GM23338 (cell line): Measurements from ENCODE around the gene RNF43. TPM values are rescaled to one million over a fixed set of nuclear protein-coding genes. Genes with fewer than 3 reads are reported as not detected.

Experiments
- ATAC-seq: fragments of 200-7000 bp; cut with Tn5 transposase; 3 replicates; pipeline ENCODE4 v1.9.1; 2020
- DNase-seq: peaks from one replicate; pipeline ENCODE4 v3.0.0-alpha.2; 2015; ENCODE audit warnings: low spot score
- H2AFZ ChIP-seq: fragments of 200-600 bp; sonication (generic); 2 replicates; pipeline ENCODE4 v1.8.0; 2016; ENCODE audit warnings: antibody characterized with exemption, mild to moderate bottlenecking, moderate library complexity
- H3F3A ChIP-seq: fragments of 200-600 bp; sonication (generic); replicated peaks from 2 replicates; pipeline ENCODE4 v1.8.0; 2017; ENCODE audit warnings: antibody characterized with exemption, mixed run types, low read depth
- H3K27ac ChIP-seq: fragments of 200-600 bp; sonication (generic); 2 replicates; pipeline ENCODE4 v1.6.1; 2016; ENCODE audit warnings: low read depth
- H3K27me3 ChIP-seq: fragments of 200-600 bp; sonication (generic); 2 replicates; pipeline ENCODE4 v1.8.0; 2016; ENCODE audit warnings: mild to moderate bottlenecking, mixed run types, moderate library complexity; ENCODE audit not compliant: insufficient read depth
- H3K36me3 ChIP-seq: fragments of 200-600 bp; sonication (generic); 2 replicates; pipeline ENCODE4 v1.8.0; 2016; ENCODE audit warnings: mild to moderate bottlenecking; ENCODE audit not compliant: insufficient read depth
- H3K4me1 ChIP-seq: fragments of 200-600 bp; sonication (generic); 2 replicates; pipeline ENCODE4 v1.8.0; 2016; ENCODE audit warnings: mild to moderate bottlenecking, moderate library complexity; ENCODE audit not compliant: insufficient read depth
- H3K4me2 ChIP-seq: fragments of 200-600 bp; sonication (generic); 2 replicates; pipeline ENCODE4 v1.7.1; 2017; ENCODE audit warnings: mixed run types
- H3K4me3 ChIP-seq: fragments of 200-600 bp; sonication (generic); 2 replicates; pipeline ENCODE4 v1.6.1; 2016; ENCODE audit warnings: mixed run types
- H3K79me2 ChIP-seq: fragments of 200-600 bp; sonication (generic); replicated peaks from 2 replicates; pipeline ENCODE4 v1.8.0; 2017; ENCODE audit warnings: mild to moderate bottlenecking; ENCODE audit not compliant: insufficient read depth
- H3K9me2 ChIP-seq: fragments of 200-600 bp; sonication (generic); 2 replicates; pipeline ENCODE4 v1.8.0; 2017; ENCODE audit not compliant: insufficient read depth
- H4K20me1 ChIP-seq: fragments of 200-600 bp; sonication (generic); replicated peaks from 2 replicates; pipeline ENCODE4 v1.8.0; 2017; ENCODE audit warnings: mild to moderate bottlenecking; ENCODE audit not compliant: insufficient read depth
- H3K27ac Mint-ChIP-seq: 2 replicates; pipeline ENCODE4 v1.8.0; 2020; ENCODE audit warnings: inconsistent platforms, mild to moderate bottlenecking, moderate library complexity, mixed read lengths
- H3K27me3 Mint-ChIP-seq: 3 replicates; pipeline ENCODE4 v1.8.0; 2022; ENCODE audit warnings: low read depth, mild to moderate bottlenecking, moderate library complexity, mixed read lengths, inconsistent platforms; ENCODE audit not compliant: insufficient read depth, poor library complexity
- H3K36me3 Mint-ChIP-seq: 3 replicates; pipeline ENCODE4 v1.8.0; 2021; ENCODE audit warnings: low read depth, mild to moderate bottlenecking, inconsistent platforms, moderate library complexity, mixed read lengths
- H3K4me1 Mint-ChIP-seq: 3 replicates; pipeline ENCODE4 v1.8.0; 2020; ENCODE audit warnings: mild to moderate bottlenecking, inconsistent platforms, mixed read lengths
- H3K4me3 Mint-ChIP-seq: 3 replicates; pipeline ENCODE4 v1.8.0; 2021; ENCODE audit warnings: moderate library complexity, mild to moderate bottlenecking, inconsistent platforms, mixed read lengths
- H3K9me3 Mint-ChIP-seq: 3 replicates; pipeline ENCODE4 v1.8.0; 2020; ENCODE audit warnings: moderate library complexity, mild to moderate bottlenecking, inconsistent platforms, mixed read lengths
- CREB1 ChIP-seq: fragments of 250-450 bp; sonication (Bioruptor Pico); IDR thresholded peaks from 2 replicates; pipeline ENCODE4 v1.5.0; 2020; ENCODE audit warnings: low read depth, mild to moderate bottlenecking, moderate library complexity
- JUNB ChIP-seq: IDR thresholded peaks from one replicate; pipeline ENCODE4 v1.6.1; 2016; ENCODE audit warnings: antibody characterized with exemption; ENCODE audit not compliant: unreplicated experiment
- POLR2AphosphoS5 ChIP-seq: IDR thresholded peaks from 2 replicates; pipeline ENCODE4 v1.6.1; 2016; ENCODE audit warnings: antibody characterized with exemption, low read depth
- STAT1 ChIP-seq: IDR thresholded peaks from one replicate; pipeline ENCODE4 v1.6.1; 2016; ENCODE audit warnings: antibody characterized with exemption; ENCODE audit not compliant: unreplicated experiment
- ZNF331 ChIP-seq: fragments of 250-450 bp; sonication (Bioruptor Pico); IDR thresholded peaks from 2 replicates; pipeline ENCODE4 v1.5.0; 2020; ENCODE audit warnings: low read depth, mild to moderate bottlenecking, moderate library complexity
- ZNF462 ChIP-seq: fragments of 250-450 bp; sonication (Bioruptor Pico); IDR thresholded peaks from 2 replicates; pipeline ENCODE4 v1.5.0; 2020; ENCODE audit warnings: mild to moderate bottlenecking, moderate library complexity
- polyA plus RNA-seq: library from polyadenylated mRNA; unstranded; fragments of >200 nt; fragmentation: Nextera tagmentation; extraction: Ambion mirVana; gene quantifications from 2 replicates; pipeline ENCODE4 v1.2.1, GENCODE V29; 2016
- total RNA-seq: library from RNA; depleted of rRNA; stranded (reverse); fragments of >200 nt; shearing (Covaris generic); gene quantifications from 2 replicates; pipeline ENCODE4 v1.2.3, GENCODE V29; 2014
- TF ChIP-seq, protein P1 (sequence below), 2 experiments: fragments of 200-600 bp in 1 of 2; sonication (generic) in 1 of 2; conservative IDR thresholded peaks; 2 replicates each; pipeline versions ENCODE4 v1.5.1 to v1.6.1; 2016 to 2017; ENCODE audit warnings: antibody characterized with exemption in 2 of 2, low read depth in 2 of 2, mild to moderate bottlenecking in 2 of 2, moderate library complexity in 1 of 2
- TF ChIP-seq, protein P2 (sequence below): IDR thresholded peaks from one replicate; pipeline ENCODE4 v1.6.1; 2018; ENCODE audit warnings: antibody characterized with exemption; ENCODE audit not compliant: unreplicated experiment

RNF43 gene
- total and polyA plus RNA-seq, 2 experiments from 2014 or later = 0.58 to 2.2 TPM

DNA sequence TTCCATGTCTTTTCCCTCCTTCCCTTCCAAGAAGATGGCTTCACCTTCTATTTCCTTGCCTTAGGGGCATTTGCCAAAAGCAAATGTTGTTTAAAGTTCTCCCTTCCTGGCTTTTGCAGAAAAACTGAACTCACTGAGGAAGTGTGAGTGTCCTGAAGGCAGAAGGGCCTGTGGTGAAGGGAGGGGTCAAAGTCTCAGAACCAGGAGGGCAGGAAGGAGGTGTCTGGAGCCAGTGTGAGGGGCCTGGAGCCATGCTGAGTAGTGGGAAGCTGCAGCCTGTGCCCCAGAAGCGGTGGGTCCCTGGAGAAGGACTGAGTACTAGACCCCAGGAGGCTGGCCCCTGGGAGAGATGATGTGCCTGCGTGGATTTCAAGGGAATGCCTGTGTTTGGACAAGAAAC lies 41.5 kb downstream of the RNF43 start (continued):
- TF ChIP-seq ZNF462 (CRISPR knock-in tag) (no peak), JUNB (no peak), STAT1 (no peak), ZNF331 (no peak)
- TF ChIP-seq, protein P1, sequence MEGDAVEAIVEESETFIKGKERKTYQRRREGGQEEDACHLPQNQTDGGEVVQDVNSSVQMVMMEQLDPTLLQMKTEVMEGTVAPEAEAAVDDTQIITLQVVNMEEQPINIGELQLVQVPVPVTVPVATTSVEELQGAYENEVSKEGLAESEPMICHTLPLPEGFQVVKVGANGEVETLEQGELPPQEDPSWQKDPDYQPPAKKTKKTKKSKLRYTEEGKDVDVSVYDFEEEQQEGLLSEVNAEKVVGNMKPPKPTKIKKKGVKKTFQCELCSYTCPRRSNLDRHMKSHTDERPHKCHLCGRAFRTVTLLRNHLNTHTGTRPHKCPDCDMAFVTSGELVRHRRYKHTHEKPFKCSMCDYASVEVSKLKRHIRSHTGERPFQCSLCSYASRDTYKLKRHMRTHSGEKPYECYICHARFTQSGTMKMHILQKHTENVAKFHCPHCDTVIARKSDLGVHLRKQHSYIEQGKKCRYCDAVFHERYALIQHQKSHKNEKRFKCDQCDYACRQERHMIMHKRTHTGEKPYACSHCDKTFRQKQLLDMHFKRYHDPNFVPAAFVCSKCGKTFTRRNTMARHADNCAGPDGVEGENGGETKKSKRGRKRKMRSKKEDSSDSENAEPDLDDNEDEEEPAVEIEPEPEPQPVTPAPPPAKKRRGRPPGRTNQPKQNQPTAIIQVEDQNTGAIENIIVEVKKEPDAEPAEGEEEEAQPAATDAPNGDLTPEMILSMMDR (conservative IDR thresholded peaks at IDR 0.05; ENCODE audit: low read depth in 2 of 2) = no peak

DNA sequence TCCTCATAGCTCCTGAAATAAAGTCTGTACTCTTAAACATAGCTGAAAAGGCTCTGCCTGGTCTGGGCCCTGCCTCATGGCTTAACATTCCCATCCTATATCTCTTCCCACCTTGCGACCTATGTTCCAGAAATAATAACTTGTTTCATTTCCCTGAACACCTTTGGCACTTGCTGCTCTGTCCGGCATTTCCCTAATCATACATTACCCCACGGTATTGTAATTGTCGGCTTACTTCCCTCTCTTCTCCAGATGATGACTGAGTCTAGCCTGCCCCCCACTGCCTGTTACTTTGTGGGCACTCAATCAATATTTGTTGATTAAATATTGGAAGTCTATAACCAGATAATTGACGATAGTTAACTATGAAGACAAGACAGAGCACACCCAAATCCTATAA lies 42.1 kb downstream of the RNF43 start:
- Histone ChIP-seq H3K79me2 (no peaks in the 10 kb centered on the region), H3K4me2 (no peak overlapping the region), H4K20me1 (no peaks in the 10 kb centered on the region), H3K27ac (no peak overlapping the region), H3F3A (no peaks in the 10 kb centered on the region), H3K36me3 (no peaks in the 10 kb centered on the region), H2AFZ (no peak overlapping the region), H3K4me3 (no peak overlapping the region), H3K9me2 (no peaks in the 10 kb centered on the region), H3K27me3 (no peaks in the 10 kb centered on the region), H3K4me1 (peaks cover 21% of the 10 kb centered on the region)
- no peaks in the 10 kb centered on the region for H3K9me3 Mint-ChIP-seq
- H3K4me3 Mint-ChIP-seq = no peak overlapping the region
- no peak overlapping the region for H3K27ac Mint-ChIP-seq
- H3K36me3 Mint-ChIP-seq = no peaks in the 10 kb centered on the region
- H3K27me3 Mint-ChIP-seq = peaks cover 18% of the 10 kb centered on the region
- ATAC-seq = no peak
- H3K4me1 Mint-ChIP-seq = peaks cover 35% of the 10 kb centered on the region
- DNase-seq = no peak
- TF ChIP-seq POLR2AphosphoS5 (no peak), JUNB (no peak), CREB1 (CRISPR knock-in tag) (no peak)
- TF ChIP-seq, protein P2, sequence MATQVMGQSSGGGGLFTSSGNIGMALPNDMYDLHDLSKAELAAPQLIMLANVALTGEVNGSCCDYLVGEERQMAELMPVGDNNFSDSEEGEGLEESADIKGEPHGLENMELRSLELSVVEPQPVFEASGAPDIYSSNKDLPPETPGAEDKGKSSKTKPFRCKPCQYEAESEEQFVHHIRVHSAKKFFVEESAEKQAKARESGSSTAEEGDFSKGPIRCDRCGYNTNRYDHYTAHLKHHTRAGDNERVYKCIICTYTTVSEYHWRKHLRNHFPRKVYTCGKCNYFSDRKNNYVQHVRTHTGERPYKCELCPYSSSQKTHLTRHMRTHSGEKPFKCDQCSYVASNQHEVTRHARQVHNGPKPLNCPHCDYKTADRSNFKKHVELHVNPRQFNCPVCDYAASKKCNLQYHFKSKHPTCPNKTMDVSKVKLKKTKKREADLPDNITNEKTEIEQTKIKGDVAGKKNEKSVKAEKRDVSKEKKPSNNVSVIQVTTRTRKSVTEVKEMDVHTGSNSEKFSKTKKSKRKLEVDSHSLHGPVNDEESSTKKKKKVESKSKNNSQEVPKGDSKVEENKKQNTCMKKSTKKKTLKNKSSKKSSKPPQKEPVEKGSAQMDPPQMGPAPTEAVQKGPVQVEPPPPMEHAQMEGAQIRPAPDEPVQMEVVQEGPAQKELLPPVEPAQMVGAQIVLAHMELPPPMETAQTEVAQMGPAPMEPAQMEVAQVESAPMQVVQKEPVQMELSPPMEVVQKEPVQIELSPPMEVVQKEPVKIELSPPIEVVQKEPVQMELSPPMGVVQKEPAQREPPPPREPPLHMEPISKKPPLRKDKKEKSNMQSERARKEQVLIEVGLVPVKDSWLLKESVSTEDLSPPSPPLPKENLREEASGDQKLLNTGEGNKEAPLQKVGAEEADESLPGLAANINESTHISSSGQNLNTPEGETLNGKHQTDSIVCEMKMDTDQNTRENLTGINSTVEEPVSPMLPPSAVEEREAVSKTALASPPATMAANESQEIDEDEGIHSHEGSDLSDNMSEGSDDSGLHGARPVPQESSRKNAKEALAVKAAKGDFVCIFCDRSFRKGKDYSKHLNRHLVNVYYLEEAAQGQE = no peak
